BLaER1 treated with 17β-estradiol and CSF1 and Interleukin-3, amounts not matched to agents 10 nM and 100 nM (cell line): Measurements from ENCODE around the gene LRBA.
"Not testable (repeated sequence)": the region's sequence is repeated elsewhere in the genome, so short reads cannot be mapped to it uniquely, and the experiment has no call there.

Experiments used
- H3K27ac ChIP-seq, 11 experiments: shearing (Covaris generic); formaldehyde crosslinking; 2 replicates each; pipeline ENCODE4 v1.8.1; 2022
- H3K27me3 ChIP-seq, 11 experiments: shearing (Covaris generic); formaldehyde crosslinking; 2 replicates each; pipeline ENCODE4 v1.8.1; 2022
- H3K36me3 ChIP-seq, 11 experiments: shearing (Covaris generic); formaldehyde crosslinking; 2 replicates each; pipeline ENCODE4 v1.8.1; 2022
- H3K4me1 ChIP-seq, 10 experiments: shearing (Covaris generic); formaldehyde crosslinking; 2 replicates each; pipeline ENCODE4 v1.8.1; 2022
- H3K4me2 ChIP-seq, 11 experiments: shearing (Covaris generic); formaldehyde crosslinking; 2 replicates each; pipeline ENCODE4 v1.8.1; 2022
- H3K4me3 ChIP-seq, 10 experiments: shearing (Covaris generic); formaldehyde crosslinking; 2 replicates each; pipeline ENCODE4 v1.8.1; 2022
- H3K9ac ChIP-seq, 11 experiments: shearing (Covaris generic); formaldehyde crosslinking; 2 replicates each; pipeline ENCODE4 v1.8.1; 2022
- H3K9me3 ChIP-seq, 11 experiments: shearing (Covaris generic); formaldehyde crosslinking; replicated peaks in 1 of 11; 2 replicates each; pipeline ENCODE4 v1.8.1; 2022
- H4K20me1 ChIP-seq, 11 experiments: shearing (Covaris generic); formaldehyde crosslinking; 2 replicates each; pipeline ENCODE4 v1.8.1; 2022
- Cebpa-rat ChIP-seq, 11 experiments: shearing (Covaris generic); IDR thresholded peaks; 2 replicates each; pipeline ENCODE4 v1.8.1; 2022

The LRBA gene

GRCh38 chr4:150546286-150546685 lies 468.8 kb downstream of the LRBA start:
- no peaks in the 10 kb centered on the region for H4K20me1 ChIP-seq
- H3K4me3 ChIP-seq = no peak overlapping the region
- TF ChIP-seq Cebpa-rat (IDR thresholded peaks at IDR 0.05) = no peak
- H3K9ac ChIP-seq = no peak overlapping the region
- H3K4me1 ChIP-seq = no peaks in the 10 kb centered on the region
- no peaks in the 10 kb centered on the region for H3K27me3 ChIP-seq
- no peaks in the 10 kb centered on the region for H3K9me3 ChIP-seq
- H3K4me2 ChIP-seq = no peak overlapping the region
- no peak overlapping the region for H3K27ac ChIP-seq
- no peaks in the 10 kb centered on the region for H3K36me3 ChIP-seq

GRCh38 chr4:150543042-150543441 lies 472.0 kb downstream of the LRBA start:
- no peak for TF ChIP-seq Cebpa-rat (IDR thresholded peaks at IDR 0.05)
- no peak overlapping the region for H3K4me2 ChIP-seq
- H4K20me1 ChIP-seq = no peaks in the 10 kb centered on the region

DNA sequence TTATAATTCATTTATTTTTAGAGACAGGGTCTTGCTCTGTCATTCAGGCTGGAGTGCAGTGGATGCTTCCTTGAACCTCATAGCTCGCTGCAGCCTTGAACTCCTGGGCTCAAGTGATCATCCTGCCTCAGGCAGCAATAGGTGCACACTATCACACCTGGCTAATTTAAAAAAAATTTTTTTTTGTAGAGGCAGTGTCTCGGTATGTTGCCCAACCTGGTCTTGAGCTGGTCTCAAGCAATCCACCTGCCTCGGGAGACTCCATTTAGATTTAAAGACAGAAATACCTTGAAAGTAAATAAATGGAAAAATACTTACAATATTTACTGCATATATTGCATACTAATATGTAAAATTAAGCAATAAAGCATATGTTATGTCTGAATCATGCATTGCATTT lies 473.4 kb downstream of the LRBA start:
- Histone ChIP-seq H3K4me1 (no peaks in the 10 kb centered on the region), H3K9me3 (no peaks in the 10 kb centered on the region), H3K4me3 (no peak overlapping the region), H3K27ac (no peak overlapping the region), H4K20me1 (no peaks in the 10 kb centered on the region), H3K4me2 (no peak overlapping the region), H3K27me3 (no peaks in the 10 kb centered on the region), H3K36me3 (no peaks in the 10 kb centered on the region), H3K9ac (no peak overlapping the region)
- no peak for TF ChIP-seq Cebpa-rat (IDR thresholded peaks at IDR 0.05)

More at GRCh38 chr4:150543042-150543441, 472.0 kb downstream of the LRBA start:
- Histone ChIP-seq H3K27me3 (no peaks in the 10 kb centered on the region), H3K9ac (no peak overlapping the region), H3K4me3 (no peak overlapping the region), H3K36me3 (no peaks in the 10 kb centered on the region), H3K4me1 (no peaks in the 10 kb centered on the region), H3K9me3 (no peaks in the 10 kb centered on the region), H3K27ac (no peak overlapping the region)

DNA sequence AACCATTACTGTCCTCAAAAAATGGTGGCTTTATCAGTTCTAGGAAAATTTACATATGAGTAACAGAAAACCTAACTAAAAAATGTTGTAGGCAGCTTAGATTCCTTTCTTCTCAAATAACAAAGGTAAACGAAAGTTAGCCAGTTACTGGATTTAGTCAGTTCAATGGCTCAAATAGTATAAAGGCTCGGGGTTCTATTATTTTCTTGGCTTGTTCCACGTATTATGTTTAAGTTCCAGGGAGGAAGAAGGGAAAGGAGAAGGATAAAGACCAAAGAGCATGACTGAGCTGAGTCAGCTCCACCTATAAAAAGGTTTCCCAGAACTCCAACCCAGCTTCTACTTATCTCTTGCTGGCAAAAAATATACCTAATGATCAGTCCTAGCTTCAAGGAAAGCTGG lies 474.1 kb downstream of the LRBA start:
- no peak for TF ChIP-seq Cebpa-rat (IDR thresholded peaks at IDR 0.05)
- H4K20me1 ChIP-seq = no peaks in the 10 kb centered on the region
- no peak overlapping the region for H3K27ac ChIP-seq

GRCh38 chr4:150540536-150540935 lies 474.5 kb downstream of the LRBA start:
- H3K4me1 ChIP-seq = no peaks in the 10 kb centered on the region
- no peaks in the 10 kb centered on the region for H4K20me1 ChIP-seq
- H3K4me3 ChIP-seq = no peak overlapping the region
- no peak overlapping the region for H3K9ac ChIP-seq
- TF ChIP-seq Cebpa-rat (IDR thresholded peaks at IDR 0.05) = no peak
- no peak overlapping the region for H3K4me2 ChIP-seq
- no peaks in the 10 kb centered on the region for H3K27me3 ChIP-seq
- H3K27ac ChIP-seq = no peak overlapping the region
- no peaks in the 10 kb centered on the region for H3K36me3 ChIP-seq
- no peaks in the 10 kb centered on the region for H3K9me3 ChIP-seq

More for the DNA sequence above, 474.1 kb downstream of the LRBA start:
- no peaks in the 10 kb centered on the region for H3K27me3 ChIP-seq
- H3K9ac ChIP-seq = no peak overlapping the region
- H3K36me3 ChIP-seq = no peaks in the 10 kb centered on the region
- no peak overlapping the region for H3K4me3 ChIP-seq
- H3K4me1 ChIP-seq = no peaks in the 10 kb centered on the region
- no peaks in the 10 kb centered on the region for H3K9me3 ChIP-seq
- no peak overlapping the region for H3K4me2 ChIP-seq

DNA sequence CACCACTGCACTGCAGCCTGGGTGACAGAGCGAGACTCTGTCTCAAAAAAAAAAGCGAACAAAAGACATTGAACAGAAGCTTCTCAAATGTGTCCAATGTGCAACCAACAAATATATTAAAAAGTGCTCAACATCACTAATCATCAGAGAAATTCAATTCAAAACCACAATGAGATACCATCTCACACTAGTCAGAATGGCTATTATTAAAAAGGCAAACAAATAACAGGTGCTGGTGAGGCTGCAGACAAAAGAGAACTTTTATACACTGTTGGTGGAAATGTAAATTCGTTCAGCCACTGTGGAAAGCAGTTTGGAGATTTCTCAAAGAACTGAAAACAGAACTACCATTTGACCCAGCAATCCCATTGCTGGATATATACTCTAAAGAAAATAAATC lies 477.2 kb downstream of the LRBA start:
- not testable (repeated sequence) for H3K4me1 ChIP-seq, H3K4me3 ChIP-seq, H3K9ac ChIP-seq, H3K4me2 ChIP-seq, H3K27ac ChIP-seq, H3K36me3 ChIP-seq, H4K20me1 ChIP-seq, H3K27me3 ChIP-seq, H3K9me3 ChIP-seq

DNA sequence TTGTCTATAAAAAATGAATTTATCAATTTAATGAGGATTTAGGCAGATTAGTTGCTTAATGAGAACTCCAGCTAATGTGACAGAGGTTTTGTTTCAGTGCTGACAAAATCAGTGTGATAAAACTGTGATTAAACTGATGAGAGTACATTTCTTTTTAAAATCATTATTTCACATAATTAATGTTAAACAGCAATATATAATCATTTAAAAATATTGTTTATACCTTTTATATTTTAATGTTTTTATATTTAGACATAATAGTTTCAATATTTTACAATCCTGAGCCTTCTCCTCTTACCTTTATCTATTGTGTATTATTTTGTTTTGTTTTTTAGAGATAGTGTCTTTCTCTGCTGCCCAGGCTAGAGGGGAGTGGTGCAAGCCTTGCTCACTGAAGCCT lies 480.3 kb downstream of the LRBA start:
- H3K27me3 ChIP-seq = no peaks in the 10 kb centered on the region
- no peak overlapping the region for H3K4me2 ChIP-seq
- no peaks in the 10 kb centered on the region for H4K20me1 ChIP-seq
- no peak for TF ChIP-seq Cebpa-rat (IDR thresholded peaks at IDR 0.05)
- no peaks in the 10 kb centered on the region for H3K36me3 ChIP-seq
- H3K27ac ChIP-seq = no peak overlapping the region
- H3K9ac ChIP-seq = no peak overlapping the region
- H3K4me3 ChIP-seq = no peak overlapping the region
- H3K4me1 ChIP-seq = no peaks in the 10 kb centered on the region
- H3K9me3 ChIP-seq = no peaks in the 10 kb centered on the region

GRCh38 chr4:150533673-150534072 lies 481.4 kb downstream of the LRBA start:
- H3K36me3 ChIP-seq = no peaks in the 10 kb centered on the region
- TF ChIP-seq Cebpa-rat (IDR thresholded peaks at IDR 0.05) = no peak
- H3K4me2 ChIP-seq = no peak overlapping the region
- H3K4me1 ChIP-seq = no peaks in the 10 kb centered on the region
- no peak overlapping the region for H3K27ac ChIP-seq
- no peaks in the 10 kb centered on the region for H3K27me3 ChIP-seq
- no peaks in the 10 kb centered on the region for H3K9me3 ChIP-seq
- H3K4me3 ChIP-seq = no peak overlapping the region
- H4K20me1 ChIP-seq = no peaks in the 10 kb centered on the region
- H3K9ac ChIP-seq = no peak overlapping the region

DNA sequence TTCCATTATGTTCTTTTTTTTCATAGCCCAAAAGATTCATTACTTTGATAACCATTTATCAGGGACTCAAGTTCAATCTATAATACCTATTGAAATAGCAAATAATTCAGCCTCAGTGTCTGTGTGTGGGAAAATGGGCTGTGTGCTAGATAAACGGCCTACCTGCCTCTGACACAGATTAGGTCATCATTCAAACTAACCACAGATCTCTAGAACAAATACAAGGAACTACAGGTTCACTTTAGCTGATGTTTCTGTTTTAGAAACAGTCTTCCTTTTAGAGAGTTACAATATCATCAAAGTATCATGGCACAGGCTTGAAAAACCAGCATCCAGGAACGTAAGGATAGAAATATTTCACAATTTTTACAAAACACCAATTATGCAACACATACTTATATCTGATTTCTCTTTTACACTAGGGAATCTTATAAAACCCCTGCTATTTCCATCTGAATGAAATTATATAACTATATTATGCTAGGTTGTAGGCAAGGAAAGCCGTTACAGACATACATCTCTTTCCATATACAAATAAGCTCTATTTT lies 489.7 kb downstream of the LRBA start:
- Histone ChIP-seq H3K9ac (no peak overlapping the region), H3K4me2 (no peak overlapping the region), H3K4me3 (no peak overlapping the region), H3K9me3 (no peaks in the 10 kb centered on the region), H3K27ac (no peak overlapping the region), H4K20me1 (peaks cover 0 to 4% (median 0%) of the 10 kb centered on the region in 11 experiments; a peak in 1 of 22 replicates), H3K27me3 (no peaks in the 10 kb centered on the region), H3K4me1 (no peaks in the 10 kb centered on the region), H3K36me3 (no peaks in the 10 kb centered on the region)
- no peak for TF ChIP-seq Cebpa-rat (IDR thresholded peaks at IDR 0.05)

- Histone ChIP-seq H3K4me3 (no peak overlapping the region), H3K36me3 (no peaks in the 10 kb centered on the region), H3K27me3 (no peaks in the 10 kb centered on the region), H3K9me3 (no peaks in the 10 kb centered on the region), H3K4me1 (no peaks in the 10 kb centered on the region), H4K20me1 (peaks cover 0 to 4% (median 0%) of the 10 kb centered on the region in 11 experiments; a peak in 1 of 22 replicates), H3K9ac (no peak overlapping the region), H3K4me2 (no peak overlapping the region), H3K27ac (no peak overlapping the region)
- TF ChIP-seq Cebpa-rat (IDR thresholded peaks at IDR 0.05) = no peak
Measured at GRCh38 chr4:150518559-150518958, 496.5 kb downstream of the LRBA start.
